Lung (tissue), 12 donors: ENCODE measurements around the gene CDRT4. TPM values are rescaled to one million over a fixed set of nuclear protein-coding genes. Genes with fewer than 3 reads are reported as not detected.

ENCODE experiments used
- ATAC-seq: fragments of 200-7000 bp; cut with Tn5 transposase; one replicate; pipeline ENCODE4 v1.9.1; 2020; ENCODE audit warnings: moderate number of reproducible peaks; ENCODE audit not compliant: insufficient read depth, low FRiP score
- DNase-seq, 3 donors: peaks; one replicate each; pipeline ENCODE4 v3.0.0-alpha.2; 2013 to 2017
- H3K27ac ChIP-seq, 2 donors: one replicate each; pipeline ENCODE4 v1.5.1; 2013; ENCODE audit warnings: mild to moderate bottlenecking in 2 of 2, moderate library complexity in 2 of 2, control low read depth in 1 of 2, inconsistent platforms in 1 of 2, low read depth in 1 of 2, low read length in 1 of 2
- H3K27me3 ChIP-seq, 3 donors: one replicate each; pipeline ENCODE4 v1.5.1; 2013; ENCODE audit warnings: low read length in 2 of 3; ENCODE audit not compliant: control insufficient read depth in 3 of 3, insufficient read depth in 3 of 3
- H3K36me3 ChIP-seq, 4 donors: one replicate each; pipeline ENCODE4 v1.5.1; 2013; ENCODE audit warnings: low read length in 4 of 4, mild to moderate bottlenecking in 1 of 4, moderate library complexity in 1 of 4; ENCODE audit not compliant: control insufficient read depth in 4 of 4, insufficient read depth in 4 of 4
- H3K4me1 ChIP-seq, 5 donors: one replicate each; pipeline ENCODE4 v1.5.1; 2013; ENCODE audit warnings: low read length in 5 of 5, mild to moderate bottlenecking in 2 of 5, moderate library complexity in 1 of 5; ENCODE audit not compliant: control insufficient read depth in 5 of 5, insufficient read depth in 5 of 5
- H3K4me3 ChIP-seq: one replicate; pipeline ENCODE4 v1.5.1; 2013; ENCODE audit warnings: mild to moderate bottlenecking, control low read depth, moderate library complexity
- H3K9ac ChIP-seq, 2 donors: one replicate each; pipeline ENCODE4 v1.5.1; 2013; ENCODE audit warnings: low read length in 2 of 2, control low read depth in 1 of 2; ENCODE audit not compliant: insufficient read depth in 1 of 2
- H3K9me3 ChIP-seq, 4 donors: one replicate each; pipeline ENCODE4 v1.5.1; 2013; ENCODE audit warnings: low read length in 3 of 4, mild to moderate bottlenecking in 1 of 4, moderate library complexity in 1 of 4; ENCODE audit not compliant: control insufficient read depth in 4 of 4, insufficient read depth in 3 of 4
- WGBS, 2 donors: extraction: QIAGEN DNeasy Blood & Tissue Kit; methylation state at CpG; one replicate each; pipeline ENCODE4 v1.1.7; 2013; 5-methylcytosine and 5-hydroxymethylcytosine counted together
- polyA plus RNA-seq, 2 donors: library from polyadenylated mRNA; stranded (reverse); fragments of 200-250 nt; gene quantifications; one replicate each; pipeline ENCODE4 v1.2.1, GENCODE V29; 2013
- total RNA-seq, 2 donors: library from RNA; depleted of rRNA in 1 of 2; stranded (reverse); fragments of >200 nt in 1 of 2; gene quantifications; one replicate each; pipeline ENCODE4 v1.2.1, GENCODE V29; 2014 to 2021
- TF ChIP-seq, protein P1 (sequence below): IDR thresholded peaks from 2 replicates; pipeline ENCODE4 v1.5.1; 2012; ENCODE audit warnings: mild to moderate bottlenecking; ENCODE audit errors: control extremely low read depth, extremely low read depth
- donor health status: control.
- donor health status: control.
- donor health status: Bipolar disorder and iron deficiency.
- donor health status: healthy.
- donor health status: DM: yes; HTN: yes; CAD: no.

Gene CDRT4
- total and polyA plus RNA-seq, 4 donors: 0.48 to 8.7 (median 8.6) TPM

DNA sequence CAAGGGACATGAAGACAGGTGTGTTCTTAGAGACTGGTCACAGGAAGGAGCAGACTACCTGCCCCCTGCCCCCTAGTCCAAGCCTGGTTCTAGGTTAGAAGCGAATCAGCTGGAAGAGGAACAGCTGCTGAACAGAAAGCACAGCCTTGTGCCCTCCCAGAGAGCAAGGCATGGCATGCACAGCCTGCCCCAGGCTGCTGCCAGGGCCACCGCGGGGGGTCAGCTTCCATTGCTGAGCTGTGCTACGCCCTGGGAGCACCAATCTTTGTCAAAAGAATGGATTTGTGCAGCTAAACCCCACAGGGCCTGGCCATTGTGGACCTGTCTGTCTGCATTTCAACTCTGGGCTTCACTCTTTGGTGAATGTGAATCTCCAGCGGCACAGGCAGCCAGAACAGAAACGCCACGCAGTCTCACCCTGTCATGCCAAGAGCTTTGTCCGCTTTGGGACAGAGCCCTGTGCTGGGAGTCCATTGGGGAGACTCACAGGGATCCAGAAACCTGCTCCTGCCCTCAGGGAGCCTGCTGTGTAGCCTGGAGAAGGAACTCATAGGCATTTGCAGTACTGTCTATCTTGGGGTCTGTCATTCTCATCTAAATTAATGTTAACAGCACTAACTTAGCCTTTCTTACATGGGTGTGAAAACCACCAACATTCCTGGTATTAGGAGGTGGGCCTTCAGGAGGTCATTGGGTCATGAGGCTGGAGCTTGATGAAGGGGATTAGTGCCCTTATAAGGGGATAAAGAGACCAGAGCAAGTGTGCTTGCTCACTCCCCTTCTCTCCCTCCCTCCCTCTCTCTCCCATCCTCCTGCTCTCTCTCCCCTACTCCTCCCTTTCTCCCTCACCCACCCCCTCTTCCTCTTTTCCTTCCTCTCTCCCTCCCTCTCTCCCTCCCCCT lies 25.6 kb upstream of the CDRT4 start:
- H3K4me3 ChIP-seq: no peak overlapping the region
- no peaks in the 10 kb centered on the region for H3K36me3 ChIP-seq
- TF ChIP-seq, protein P1, sequence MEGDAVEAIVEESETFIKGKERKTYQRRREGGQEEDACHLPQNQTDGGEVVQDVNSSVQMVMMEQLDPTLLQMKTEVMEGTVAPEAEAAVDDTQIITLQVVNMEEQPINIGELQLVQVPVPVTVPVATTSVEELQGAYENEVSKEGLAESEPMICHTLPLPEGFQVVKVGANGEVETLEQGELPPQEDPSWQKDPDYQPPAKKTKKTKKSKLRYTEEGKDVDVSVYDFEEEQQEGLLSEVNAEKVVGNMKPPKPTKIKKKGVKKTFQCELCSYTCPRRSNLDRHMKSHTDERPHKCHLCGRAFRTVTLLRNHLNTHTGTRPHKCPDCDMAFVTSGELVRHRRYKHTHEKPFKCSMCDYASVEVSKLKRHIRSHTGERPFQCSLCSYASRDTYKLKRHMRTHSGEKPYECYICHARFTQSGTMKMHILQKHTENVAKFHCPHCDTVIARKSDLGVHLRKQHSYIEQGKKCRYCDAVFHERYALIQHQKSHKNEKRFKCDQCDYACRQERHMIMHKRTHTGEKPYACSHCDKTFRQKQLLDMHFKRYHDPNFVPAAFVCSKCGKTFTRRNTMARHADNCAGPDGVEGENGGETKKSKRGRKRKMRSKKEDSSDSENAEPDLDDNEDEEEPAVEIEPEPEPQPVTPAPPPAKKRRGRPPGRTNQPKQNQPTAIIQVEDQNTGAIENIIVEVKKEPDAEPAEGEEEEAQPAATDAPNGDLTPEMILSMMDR: no peak
- ATAC-seq (no peak), DNase-seq (no peak)
- H3K27me3 ChIP-seq: no peaks in the 10 kb centered on the region
- H3K27ac ChIP-seq: peak overlapping the region in 1 of 2 donors; percentile 9
- peaks cover 0 to 11% (median 3%) of the 10 kb centered on the region in 5 donors for H3K4me1 ChIP-seq
- no peak overlapping the region for H3K9ac ChIP-seq
- H3K9me3 ChIP-seq: no peaks in the 10 kb centered on the region
- 95 to 99% methylated on average over 8 of the region's 8 CpGs for WGBS, 2 donors

DNA sequence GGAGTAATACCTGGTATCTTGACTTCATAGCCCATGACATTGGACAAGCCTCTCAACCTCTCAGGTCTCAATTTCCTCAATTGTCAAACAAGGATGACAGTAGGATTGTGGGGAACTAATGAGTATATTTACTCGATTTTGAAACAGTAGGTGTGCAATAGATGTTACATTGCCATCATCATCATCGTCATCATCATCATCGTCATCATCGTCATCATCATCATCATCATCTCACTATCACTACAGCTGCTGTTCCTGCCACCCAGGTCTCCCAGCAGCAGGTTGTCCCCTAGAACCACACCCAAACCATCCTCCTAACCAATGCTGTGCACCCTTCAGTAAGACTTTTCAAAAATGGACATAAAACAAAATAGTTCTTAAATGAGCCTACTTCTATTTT lies 24.8 kb upstream of the CDRT4 start:
- Histone ChIP-seq H3K4me1 (peaks cover 0 to 10% (median 3%) of the 10 kb centered on the region in 5 donors), H3K4me3 (no peak overlapping the region), H3K36me3 (no peaks in the 10 kb centered on the region), H3K27ac (peak overlapping the region in 1 of 2 donors; percentile 54), H3K27me3 (no peaks in the 10 kb centered on the region), H3K9ac (no peak overlapping the region), H3K9me3 (no peaks in the 10 kb centered on the region)
- TF ChIP-seq, protein P1: no peak
- DNase-seq: no peak
- 92 to 96% methylated on average over 4 of the region's 4 CpGs for WGBS, 2 donors
- no peak for ATAC-seq

DNA sequence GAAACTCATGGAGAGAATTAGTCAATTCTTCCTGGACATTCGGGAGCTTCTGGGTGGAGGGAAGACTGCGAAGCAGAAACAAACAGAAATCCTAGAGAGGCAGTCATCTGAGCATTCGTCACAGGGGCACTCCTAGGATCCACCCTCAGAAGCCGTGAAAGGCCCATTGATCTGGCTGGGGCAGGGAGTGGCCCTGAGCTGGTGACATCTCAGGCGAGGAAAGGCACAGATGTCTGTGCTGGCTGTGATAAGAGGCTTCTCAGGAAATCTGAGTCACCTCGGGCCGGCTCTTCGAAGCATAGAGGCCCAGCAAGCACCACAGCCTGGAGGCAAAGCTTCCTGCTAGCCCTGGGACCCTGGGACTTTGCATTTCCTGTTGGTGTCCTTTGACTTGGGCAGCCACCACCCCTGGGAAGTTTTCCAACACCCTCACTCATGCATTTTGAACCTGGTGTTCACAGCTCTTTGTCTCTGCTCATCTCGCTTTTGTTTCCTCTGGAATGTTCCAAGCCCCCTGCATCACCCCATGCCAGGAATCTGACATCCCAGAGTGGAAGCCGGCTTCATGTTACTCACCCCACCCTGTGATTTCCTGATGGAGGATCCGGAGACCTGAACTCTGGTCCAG lies 23.3 kb upstream of the CDRT4 start:
- Histone ChIP-seq H3K27me3 (no peaks in the 10 kb centered on the region), H3K4me3 (no peak overlapping the region), H3K9me3 (no peaks in the 10 kb centered on the region), H3K36me3 (no peaks in the 10 kb centered on the region), H3K27ac (peak overlapping the region; percentile 64 to 69), H3K9ac (no peak overlapping the region), H3K4me1 (peaks cover 0 to 3% (median 3%) of the 10 kb centered on the region in 5 donors)
- WGBS, 2 donors: 30 to 45% methylated on average over 11 of the region's 11 CpGs
- ATAC-seq (peak; percentile 65), DNase-seq (peak; percentile 29 to 56 (median 50))
- TF ChIP-seq, protein P1: no peak
